GM18526 (cell line): ENCODE results near the gene STX17.

ENCODE experiments used
- POLR2A ChIP-seq: IDR thresholded peaks from 3 replicates; pipeline ENCODE4 v1.6.1; 2011; ENCODE audit not compliant: insufficient read length; ENCODE audit errors: extremely low read depth

Gene STX17

DNA sequence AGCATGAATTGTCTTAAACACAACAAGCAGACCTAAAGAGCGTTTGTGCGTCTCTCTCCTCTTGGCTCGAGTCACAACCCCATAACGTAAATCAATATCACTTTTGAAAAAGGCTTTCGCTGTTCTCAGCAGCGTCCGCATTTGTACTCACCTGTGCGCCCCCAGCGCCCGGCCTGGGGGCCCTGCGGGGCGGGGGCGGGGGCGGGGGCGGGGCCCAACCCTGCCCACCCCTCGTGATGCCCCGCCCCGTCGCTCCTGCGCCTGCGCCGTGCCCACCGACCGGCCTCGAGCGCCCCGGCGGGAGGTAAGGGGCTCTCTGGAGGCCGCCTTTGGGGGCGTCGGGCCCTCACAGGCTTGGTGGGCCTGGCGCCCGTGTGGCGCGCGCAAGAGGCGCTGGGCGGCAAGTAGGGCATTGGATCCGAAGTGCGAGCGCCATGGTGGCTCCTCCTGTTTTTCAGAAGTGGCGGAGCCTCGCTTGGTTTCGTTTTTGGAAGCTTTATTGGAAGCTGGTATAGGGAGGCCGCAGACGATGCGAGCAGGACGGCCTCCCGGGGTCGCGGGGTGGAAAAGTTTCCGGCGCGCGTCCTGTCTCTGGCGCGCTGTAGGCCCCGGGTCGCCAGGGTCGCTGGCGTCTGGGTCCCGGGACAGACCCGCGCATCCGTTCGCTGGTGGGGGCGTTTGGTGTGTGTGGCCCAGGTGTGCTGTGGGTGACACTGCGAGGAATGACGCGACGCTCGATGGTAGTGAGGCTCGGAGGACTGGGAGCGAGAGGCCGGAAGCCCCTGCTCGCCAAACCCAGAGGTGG lies at the start of gene STX17:
STX17 (plus strand) TSS at position 252 of the 805 bp plus-strand sequence. CDS start 8,586 bp downstream, outside the sequence.
- TF ChIP-seq POLR2A = peak; percentile 71

GRCh38 chr9:99858087-99858486 lies 48.4 kb upstream of the STX17 start:
- no peak for TF ChIP-seq POLR2A

- no peak for TF ChIP-seq POLR2A
Observed at GRCh38 chr9:99859243-99859980, 47.0 kb upstream of the STX17 start.

GRCh38 chr9:99860266-99860665 lies 46.2 kb upstream of the STX17 start:
- TF ChIP-seq POLR2A = no peak

GRCh38 chr9:99863955-99864354 lies 42.5 kb upstream of the STX17 start:
- no peak for TF ChIP-seq POLR2A

DNA sequence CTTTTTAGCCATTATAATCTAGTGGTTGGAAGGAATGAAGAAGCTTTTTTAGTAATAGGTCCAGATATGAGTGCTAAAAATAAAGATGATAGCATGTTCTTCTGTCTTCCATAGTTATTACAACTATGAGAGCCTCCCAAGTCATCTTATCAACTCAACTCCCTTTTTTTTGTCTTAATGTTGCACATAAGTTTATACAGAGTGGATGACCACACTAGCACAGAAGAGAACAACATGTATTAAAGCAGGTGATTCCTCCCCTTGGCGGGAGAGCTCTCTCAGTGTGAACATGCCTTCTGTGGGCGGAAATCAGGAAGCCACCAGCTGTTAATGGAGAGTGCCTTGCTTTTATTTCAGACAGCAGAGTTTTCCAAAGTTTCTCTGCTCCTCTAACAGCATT lies 40.1 kb upstream of the STX17 start:
- no peak for TF ChIP-seq POLR2A

DNA sequence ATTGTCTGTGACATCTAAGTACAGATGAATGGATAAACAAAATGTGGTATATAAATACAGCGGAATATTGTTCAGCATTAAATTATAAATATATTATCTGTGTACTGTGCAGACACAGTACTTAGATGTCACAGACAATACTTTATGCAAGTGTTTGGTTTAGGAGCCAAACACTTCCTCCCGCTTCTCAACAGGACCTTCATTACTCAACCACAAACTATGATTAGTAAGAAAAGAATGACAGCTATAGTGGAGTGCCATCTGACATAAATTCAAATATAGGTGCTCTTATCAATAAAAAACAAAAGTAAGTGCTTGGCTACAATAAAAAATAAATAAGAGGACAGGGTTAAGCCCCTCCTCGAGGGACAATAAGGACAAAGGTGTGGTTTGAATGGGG lies 38.9 kb upstream of the STX17 start:
- TF ChIP-seq POLR2A = no peak

DNA sequence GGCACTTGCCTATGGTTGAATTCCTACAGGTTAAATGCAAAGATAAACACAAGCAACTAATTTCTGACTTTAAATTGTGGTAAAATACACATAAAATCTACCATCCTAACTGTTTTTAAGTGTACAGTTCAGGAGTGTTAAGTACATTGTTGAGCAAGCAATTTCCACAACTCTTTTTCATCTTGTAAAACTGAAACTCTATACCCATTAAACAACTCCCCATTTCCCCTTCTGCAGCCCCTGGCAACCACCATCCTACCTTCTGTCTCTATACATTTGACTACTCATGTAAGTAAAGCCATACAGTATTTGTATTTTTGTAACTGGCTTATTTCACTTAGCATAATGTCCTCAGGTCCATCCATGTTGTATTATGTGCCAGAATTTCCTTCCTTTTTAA lies 38.5 kb upstream of the STX17 start:
- no peak for TF ChIP-seq POLR2A

DNA sequence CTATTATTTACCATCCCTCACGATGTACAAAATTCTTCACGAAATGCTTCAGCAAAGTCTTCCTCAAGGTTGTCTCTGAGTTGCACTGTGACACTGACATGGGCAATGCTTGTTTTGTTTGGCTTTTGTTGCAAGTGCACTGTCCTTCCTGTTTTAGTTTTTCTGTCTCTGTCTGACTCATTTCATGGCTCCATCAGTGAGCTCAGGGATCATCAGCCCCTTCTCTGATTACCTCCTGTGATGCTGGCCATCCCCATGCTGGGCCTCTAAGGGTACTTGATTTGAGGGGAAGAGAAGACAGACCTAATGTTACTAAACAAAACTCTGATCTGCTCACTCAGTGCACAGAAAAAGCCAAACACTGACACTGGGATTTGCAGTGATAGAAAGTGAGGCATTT lies 37.6 kb upstream of the STX17 start:
- TF ChIP-seq POLR2A = no peak

GRCh38 chr9:99870126-99870525 lies 36.3 kb upstream of the STX17 start:
- TF ChIP-seq POLR2A = no peak

GRCh38 chr9:99873531-99873930 lies 32.9 kb upstream of the STX17 start:
- TF ChIP-seq POLR2A = no peak

DNA sequence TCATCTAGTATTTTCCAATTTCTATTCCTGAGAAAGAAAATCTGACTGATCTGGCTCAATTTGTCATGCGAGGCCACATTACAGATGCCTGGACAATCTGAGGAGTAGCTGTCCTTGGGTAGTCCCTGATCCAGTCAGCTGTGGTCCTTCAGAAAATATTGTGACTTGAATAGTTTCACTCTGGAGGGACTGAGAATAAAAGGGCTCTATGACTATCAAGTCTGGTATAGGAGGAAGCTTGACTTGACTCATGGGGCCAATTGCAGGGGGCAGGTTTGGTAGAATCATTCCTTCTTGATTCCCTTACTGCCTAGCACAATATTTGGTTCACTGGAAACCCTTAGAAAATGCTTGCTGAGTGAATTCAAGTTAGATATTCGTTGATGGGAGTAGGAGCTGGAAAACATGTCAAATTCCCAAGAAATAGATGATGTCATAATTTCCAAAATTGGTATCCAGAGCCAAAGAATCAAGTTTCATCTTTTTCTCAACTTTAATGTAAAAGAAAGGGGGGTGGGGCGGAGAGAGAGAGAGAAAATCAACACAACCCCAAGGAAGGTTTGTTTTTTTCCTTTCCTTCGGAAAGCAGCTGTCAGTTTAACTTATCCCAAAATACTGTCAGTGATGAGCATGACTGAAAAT lies 32.4 kb upstream of the STX17 start:
- TF ChIP-seq POLR2A = no peak

- TF ChIP-seq POLR2A = no peak
Observed at GRCh38 chr9:99876190-99876589, 30.3 kb upstream of the STX17 start.

GRCh38 chr9:99878651-99879050 lies 27.8 kb upstream of the STX17 start:
- no peak for TF ChIP-seq POLR2A

- TF ChIP-seq POLR2A = no peak
Observed at GRCh38 chr9:99881769-99882168, 24.7 kb upstream of the STX17 start.

GRCh38 chr9:99885747-99886146 lies 20.7 kb upstream of the STX17 start:
- no peak for TF ChIP-seq POLR2A
